Measurements from ENCODE around the gene WDR43. TPM values are rescaled to one million over a fixed set of nuclear protein-coding genes. Genes with fewer than 3 reads are reported as not detected.

WDR43 gene
- total RNA-seq, 2 experiments from 2014 or later = 62.4 to 73.2 TPM

GRCh38 chr2:28991021-28991420 is 96.6 kb downstream of the WDR43 start:
- no peaks in the 10 kb centered on the region for H3K36me3 ChIP-seq (ENCODE audit: insufficient read depth, low read length)
- H3K27ac ChIP-seq (ENCODE audit: low read depth in 1 of 2, low read length in 2 of 2) = no peak overlapping the region
- H3K4me3 Mint-ChIP-seq = no peak overlapping the region
- no peaks in the 10 kb centered on the region for H3K4me1 Mint-ChIP-seq (ENCODE audit: low read depth)
- intact Hi-C loops (cut with DNase I, micrococcal nuclease) = no loop called here
- H3K36me3 Mint-ChIP-seq (ENCODE audit: low read depth) = no peaks in the 10 kb centered on the region
- no peak for TF ChIP-seq CTCF (IDR thresholded peaks at IDR 0.05)
- no peaks in the 10 kb centered on the region for H3K4me1 ChIP-seq (ENCODE audit: insufficient read depth, low read length)
- ChIA-PET POLR2A (no interaction called here), CTCF (no interaction called here)
- H3K27me3 Mint-ChIP-seq = no peaks in the 10 kb centered on the region
- no peaks in the 10 kb centered on the region for H3K9me3 ChIP-seq (ENCODE audit: control insufficient read depth in 1 of 2, insufficient read depth in 1 of 2, low read length in 2 of 2)
- ATAC-seq (ENCODE audit: poor library complexity) (no peak), DNase-seq (no peak)
- H3K27ac Mint-ChIP-seq = no peak overlapping the region
- no peaks in the 10 kb centered on the region for H3K27me3 ChIP-seq (ENCODE audit: control insufficient read depth in 1 of 2, insufficient read depth in 2 of 2, low read length in 2 of 2)
- no peak overlapping the region for H3K4me3 ChIP-seq (ENCODE audit: low read length)
- no peaks in the 10 kb centered on the region for H3K9me3 Mint-ChIP-seq

GRCh38 chr2:28991460-28991859 is 97.0 kb downstream of the WDR43 start:
- Mint-ChIP-seq H3K27me3 (no peaks in the 10 kb centered on the region), H3K9me3 (no peaks in the 10 kb centered on the region), H3K4me1 (ENCODE audit: low read depth) (no peaks in the 10 kb centered on the region), H3K4me3 (no peak overlapping the region), H3K36me3 (ENCODE audit: low read depth) (no peaks in the 10 kb centered on the region), H3K27ac (no peak overlapping the region)
- Histone ChIP-seq H3K36me3 (ENCODE audit: insufficient read depth, low read length) (no peaks in the 10 kb centered on the region), H3K27me3 (ENCODE audit: control insufficient read depth in 1 of 2, insufficient read depth in 2 of 2, low read length in 2 of 2) (no peaks in the 10 kb centered on the region), H3K4me3 (ENCODE audit: low read length) (no peak overlapping the region), H3K4me1 (ENCODE audit: insufficient read depth, low read length) (no peaks in the 10 kb centered on the region), H3K9me3 (ENCODE audit: control insufficient read depth in 1 of 2, insufficient read depth in 1 of 2, low read length in 2 of 2) (no peaks in the 10 kb centered on the region), H3K27ac (ENCODE audit: low read depth in 1 of 2, low read length in 2 of 2) (no peak overlapping the region)
- no peak for TF ChIP-seq CTCF (IDR thresholded peaks at IDR 0.05)
- DNase-seq = no peak
- CTCF ChIA-PET = no interaction called here
- intact Hi-C loops (cut with DNase I, micrococcal nuclease) = no loop called here
- no peak for ATAC-seq (ENCODE audit: poor library complexity)
- POLR2A ChIA-PET = no interaction called here

- H3K4me1 Mint-ChIP-seq (ENCODE audit: low read depth) = peaks cover under 1% of the 10 kb centered on the region
- no peak overlapping the region for H3K4me3 ChIP-seq (ENCODE audit: low read length)
- H3K27ac Mint-ChIP-seq = no peak overlapping the region
- no peak for ATAC-seq (ENCODE audit: poor library complexity)
- H3K36me3 ChIP-seq (ENCODE audit: insufficient read depth, low read length) = no peaks in the 10 kb centered on the region
- H3K36me3 Mint-ChIP-seq (ENCODE audit: low read depth) = no peaks in the 10 kb centered on the region
- TF ChIP-seq CTCF (IDR thresholded peaks at IDR 0.05) = no peak
- intact Hi-C loops (cut with DNase I, micrococcal nuclease) = no loop called here
- no peak overlapping the region for H3K27ac ChIP-seq (ENCODE audit: low read depth in 1 of 2, low read length in 2 of 2)
- H3K9me3 ChIP-seq (ENCODE audit: control insufficient read depth in 1 of 2, insufficient read depth in 1 of 2, low read length in 2 of 2) = no peaks in the 10 kb centered on the region
- no peak for DNase-seq
- ChIA-PET POLR2A (no interaction called here), CTCF (no interaction called here)
- no peaks in the 10 kb centered on the region for H3K4me1 ChIP-seq (ENCODE audit: insufficient read depth, low read length)
- H3K27me3 Mint-ChIP-seq = no peaks in the 10 kb centered on the region
- no peaks in the 10 kb centered on the region for H3K27me3 ChIP-seq (ENCODE audit: control insufficient read depth in 1 of 2, insufficient read depth in 2 of 2, low read length in 2 of 2)
- no peak overlapping the region for H3K4me3 Mint-ChIP-seq
- no peaks in the 10 kb centered on the region for H3K9me3 Mint-ChIP-seq
Observed at GRCh38 chr2:28993206-28993960, 98.9 kb downstream of the WDR43 start.
